Hematopoietic multipotent progenitor cell treated with erythropoietin and hydrocortisone succinate and interleukin-3 and kit ligand, for 6 days (in vitro differentiated cells): ENCODE data around the gene GID8.

ENCODE experiments used
- DNase-seq: peaks from one replicate; pipeline ENCODE4 v3.0.0-alpha.2; 2015

Gene GID8

GRCh38 chr20:62945771-62946339, 7.9 kb downstream of the GID8 start:
- no peak for DNase-seq

GRCh38 chr20:62946918-62947317, 9.0 kb downstream of the GID8 start:
- DNase-seq = peak; percentile 57

- DNase-seq = no peak
Observed at GRCh38 chr20:62947532-62948300, 9.8 kb downstream of the GID8 start.

- peak; percentile 38 for DNase-seq
Observed at GRCh38 chr20:62949153-62949821, 11.3 kb downstream of the GID8 start.

- no peak for DNase-seq
Observed at GRCh38 chr20:62949962-62950361, 12.0 kb downstream of the GID8 start.

GRCh38 chr20:62950741-62951140, 12.8 kb downstream of the GID8 start:
- DNase-seq = no peak

GRCh38 chr20:62951143-62951895, 13.4 kb downstream of the GID8 start:
- DNase-seq = no peak

- DNase-seq = no peak
Observed at GRCh38 chr20:62951896-62952372, 14.0 kb downstream of the GID8 start.

GRCh38 chr20:62952373-62952967, 14.5 kb downstream of the GID8 start, which contains the start of gene SLC17A9:
Gene SLC17A9 (plus strand): TSS chr20:62952709. CDS start chr20:62952831, 122 bp downstream.
- DNase-seq = peak; percentile 93

- DNase-seq = peak; percentile 33
Observed at GRCh38 chr20:62952968-62953838, 15.3 kb downstream of the GID8 start.

- DNase-seq = peak; percentile 92
Observed at GRCh38 chr20:62953839-62954703, 16.1 kb downstream of the GID8 start.

- peak; percentile 35 for DNase-seq
Observed at GRCh38 chr20:62955519-62956386, 17.8 kb downstream of the GID8 start.

- no peak for DNase-seq
Observed at GRCh38 chr20:62956387-62957135, 18.6 kb downstream of the GID8 start.

- no peak for DNase-seq
Observed at GRCh38 chr20:62957136-62958117, 19.5 kb downstream of the GID8 start.

GRCh38 chr20:62958388-62959100, 20.6 kb downstream of the GID8 start:
- DNase-seq = no peak

GRCh38 chr20:62959101-62959971, 21.4 kb downstream of the GID8 start:
- DNase-seq = peak; percentile 55
